PC-9 (cell line): Measurements from ENCODE around the gene SULT1B1. TPM values are rescaled to one million over a fixed set of nuclear protein-coding genes. Genes with fewer than 3 reads are reported as not detected.

Experiments
- BruUV-seq: library from RNA; stranded (reverse); fragments of 400-500 nt; replicated peaks from 2 replicates; lab custom pipeline; 2021; lab: Mats Ljungman, UMichigan
- CTCF ChIA-PET: fragments of 300-600 bp; sonication (Branson Sonifier 250); formaldehyde crosslinking; loops from one replicate; lab custom pipeline; 2022; ENCODE audit warnings: antibody characterized with exemption; lab: Charles Lee
- POLR2A ChIA-PET: fragments of 300-600 bp; sonication (Branson Sonifier 250); formaldehyde crosslinking; loops from one replicate; lab custom pipeline; 2022; ENCODE audit warnings: antibody characterized with exemption; ENCODE audit not compliant: unreplicated experiment; lab: Charles Lee
- DNase-seq, 2 experiments: peaks; one replicate each; pipeline versions ENCODE4 v3.0.0 to v3.0.0-alpha.2; 2015 to 2022; ENCODE audit warnings: mixed read lengths in 1 of 2
- H2AFZ ChIP-seq: fragments of 200-600 bp; sonication (generic); 2 replicates; pipeline ENCODE4 v1.8.1; 2017; ENCODE audit warnings: antibody characterized with exemption
- H3F3A ChIP-seq: fragments of 200-600 bp; sonication (generic); 2 replicates; pipeline ENCODE4 v1.8.1; 2017; ENCODE audit warnings: antibody characterized with exemption, mild to moderate bottlenecking, low read depth; ENCODE audit not compliant: insufficient read depth
- H3K27ac ChIP-seq: fragments of 200-600 bp; sonication (generic); 2 replicates; pipeline ENCODE4 v1.6.1; 2016; ENCODE audit warnings: mixed run types
- H3K27me3 ChIP-seq: fragments of 200-600 bp; sonication (generic); 2 replicates; pipeline ENCODE4 v1.6.1; 2016; ENCODE audit warnings: low read depth, mixed run types; ENCODE audit not compliant: insufficient read depth
- H3K36me3 ChIP-seq: fragments of 200-600 bp; sonication (generic); 2 replicates; pipeline ENCODE4 v1.6.1; 2016; ENCODE audit warnings: low read depth, mixed run types
- H3K4me1 ChIP-seq: fragments of 200-600 bp; sonication (generic); replicated peaks from 2 replicates; pipeline ENCODE4 v1.6.1; 2016; ENCODE audit warnings: mixed run types; ENCODE audit not compliant: insufficient read depth
- H3K4me2 ChIP-seq: fragments of 200-600 bp; sonication (generic); 2 replicates; pipeline ENCODE4 v1.6.1; 2017; ENCODE audit warnings: mixed run types
- H3K4me3 ChIP-seq: fragments of 200-600 bp; sonication (generic); 2 replicates; pipeline ENCODE4 v1.6.1; 2016; ENCODE audit warnings: mixed run types
- H3K79me2 ChIP-seq: fragments of 200-600 bp; sonication (generic); 2 replicates; pipeline ENCODE4 v1.6.1; 2017; ENCODE audit warnings: low read depth, mixed run types
- H3K9me2 ChIP-seq: fragments of 200-600 bp; sonication (generic); 2 replicates; pipeline ENCODE4 v1.8.1; 2017; ENCODE audit warnings: mild to moderate bottlenecking; ENCODE audit not compliant: insufficient read depth
- H3K9me3 ChIP-seq: fragments of 200-600 bp; sonication (generic); 2 replicates; pipeline ENCODE4 v1.8.1; 2016; ENCODE audit warnings: low read depth; ENCODE audit not compliant: insufficient read depth
- H4K20me1 ChIP-seq: fragments of 200-600 bp; sonication (generic); 2 replicates; pipeline ENCODE4 v1.8.1; 2017; ENCODE audit not compliant: insufficient read depth
- EZH2 ChIP-seq: fragments of 200-600 bp; sonication (generic); IDR thresholded peaks from 2 replicates; pipeline ENCODE4 v1.8.0; 2017; ENCODE audit warnings: antibody characterized with exemption, low read depth
- intact Hi-C: fragments of 100-400 bp; cut with micrococcal nuclease; formaldehyde crosslinking; loops from one replicate; pipeline ENCODE4 v1.10.0; 2022; ENCODE audit not compliant: unreplicated experiment
- total RNA-seq: library from RNA; stranded (reverse); gene quantifications from 2 replicates; pipeline ENCODE4 v1.2.3, GENCODE V29; 2021
- TF ChIP-seq, protein P1 (sequence below): fragments of 200-600 bp; sonication (generic); conservative IDR thresholded peaks from 2 replicates; pipeline ENCODE4 v1.6.1; 2017; ENCODE audit warnings: mixed run types, antibody characterized with exemption, mild to moderate bottlenecking, moderate library complexity

SULT1B1 gene
- total RNA-seq, 1 experiment from 2014 or later = 0.24 TPM

GRCh38 chr4:69716654-69717053 is 43.8 kb downstream of the SULT1B1 start:
- no peaks in the 10 kb centered on the region for H3K27me3 ChIP-seq
- H3K4me2 ChIP-seq = no peak overlapping the region
- no peaks in the 10 kb centered on the region for H4K20me1 ChIP-seq
- H3F3A ChIP-seq = no peaks in the 10 kb centered on the region
- H3K79me2 ChIP-seq = no peaks in the 10 kb centered on the region
- H2AFZ ChIP-seq = no peak overlapping the region
- H3K36me3 ChIP-seq = no peaks in the 10 kb centered on the region
- intact Hi-C loops = no loop called here
- TF ChIP-seq, protein P1, sequence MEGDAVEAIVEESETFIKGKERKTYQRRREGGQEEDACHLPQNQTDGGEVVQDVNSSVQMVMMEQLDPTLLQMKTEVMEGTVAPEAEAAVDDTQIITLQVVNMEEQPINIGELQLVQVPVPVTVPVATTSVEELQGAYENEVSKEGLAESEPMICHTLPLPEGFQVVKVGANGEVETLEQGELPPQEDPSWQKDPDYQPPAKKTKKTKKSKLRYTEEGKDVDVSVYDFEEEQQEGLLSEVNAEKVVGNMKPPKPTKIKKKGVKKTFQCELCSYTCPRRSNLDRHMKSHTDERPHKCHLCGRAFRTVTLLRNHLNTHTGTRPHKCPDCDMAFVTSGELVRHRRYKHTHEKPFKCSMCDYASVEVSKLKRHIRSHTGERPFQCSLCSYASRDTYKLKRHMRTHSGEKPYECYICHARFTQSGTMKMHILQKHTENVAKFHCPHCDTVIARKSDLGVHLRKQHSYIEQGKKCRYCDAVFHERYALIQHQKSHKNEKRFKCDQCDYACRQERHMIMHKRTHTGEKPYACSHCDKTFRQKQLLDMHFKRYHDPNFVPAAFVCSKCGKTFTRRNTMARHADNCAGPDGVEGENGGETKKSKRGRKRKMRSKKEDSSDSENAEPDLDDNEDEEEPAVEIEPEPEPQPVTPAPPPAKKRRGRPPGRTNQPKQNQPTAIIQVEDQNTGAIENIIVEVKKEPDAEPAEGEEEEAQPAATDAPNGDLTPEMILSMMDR = no peak
- no peak for TF ChIP-seq EZH2
- ChIA-PET POLR2A (no interaction called here), CTCF (no interaction called here)
- no peak for DNase-seq
- H3K9me2 ChIP-seq = no peaks in the 10 kb centered on the region
- H3K4me1 ChIP-seq = no peaks in the 10 kb centered on the region
- no peak overlapping the region for H3K27ac ChIP-seq
- H3K4me3 ChIP-seq = no peak overlapping the region
- no TSS peak for BruUV-seq
- no peaks in the 10 kb centered on the region for H3K9me3 ChIP-seq

DNA sequence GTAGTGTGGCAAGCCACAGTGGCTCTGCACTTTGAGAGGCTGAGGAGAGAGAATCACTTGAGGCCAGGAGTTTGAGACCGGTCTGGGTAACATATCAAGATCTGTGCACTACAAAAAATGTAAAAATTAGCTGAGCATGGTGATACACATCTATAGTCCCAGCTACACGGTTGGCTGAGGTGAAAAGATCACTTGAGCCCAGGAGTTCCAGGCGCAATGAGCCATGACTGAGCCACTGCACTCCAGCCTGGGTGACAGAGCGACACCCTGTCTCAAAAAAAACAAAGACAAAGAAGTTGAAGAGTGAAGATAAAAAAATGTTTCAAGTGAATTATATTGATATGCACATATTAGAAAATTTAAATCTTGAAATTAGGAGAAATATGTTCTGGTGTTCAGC is 46.3 kb downstream of the SULT1B1 start:
- BruUV-seq = no TSS peak

GRCh38 chr4:69713593-69713992 is 46.8 kb downstream of the SULT1B1 start:
- BruUV-seq = no TSS peak
- TF ChIP-seq EZH2 = no peak
- TF ChIP-seq, protein P1 = no peak
- no peak overlapping the region for H3K4me3 ChIP-seq
- intact Hi-C loops = no loop called here
- H3K9me2 ChIP-seq = no peaks in the 10 kb centered on the region
- ChIA-PET CTCF (no interaction called here), POLR2A (no interaction called here)
- H3F3A ChIP-seq = no peaks in the 10 kb centered on the region
- no peak overlapping the region for H3K27ac ChIP-seq
- H3K36me3 ChIP-seq = no peaks in the 10 kb centered on the region
- H2AFZ ChIP-seq = no peak overlapping the region
- H3K4me2 ChIP-seq = no peak overlapping the region
- H4K20me1 ChIP-seq = no peaks in the 10 kb centered on the region
- DNase-seq = no peak
- no peaks in the 10 kb centered on the region for H3K4me1 ChIP-seq
- no peaks in the 10 kb centered on the region for H3K9me3 ChIP-seq
- no peaks in the 10 kb centered on the region for H3K79me2 ChIP-seq
- no peaks in the 10 kb centered on the region for H3K27me3 ChIP-seq

More for the DNA sequence above, 46.3 kb downstream of the SULT1B1 start:
- no peaks in the 10 kb centered on the region for H3K79me2 ChIP-seq
- H3K9me3 ChIP-seq = no peaks in the 10 kb centered on the region
- no peaks in the 10 kb centered on the region for H3F3A ChIP-seq
- H2AFZ ChIP-seq = no peak overlapping the region
- H3K27ac ChIP-seq = no peak overlapping the region
- no peaks in the 10 kb centered on the region for H3K36me3 ChIP-seq
- DNase-seq = no peak
- H3K27me3 ChIP-seq = no peaks in the 10 kb centered on the region
- no peaks in the 10 kb centered on the region for H3K9me2 ChIP-seq
- H3K4me1 ChIP-seq = no peaks in the 10 kb centered on the region
- ChIA-PET POLR2A (no interaction called here), CTCF (no interaction called here)
- intact Hi-C loops = no loop called here
- no peak for TF ChIP-seq EZH2
- TF ChIP-seq, protein P1 = no peak
- H3K4me3 ChIP-seq = no peak overlapping the region
- no peak overlapping the region for H3K4me2 ChIP-seq
- no peaks in the 10 kb centered on the region for H4K20me1 ChIP-seq
